ENCODE data around the gene DNAJC1. TPM values are rescaled to one million over a fixed set of nuclear protein-coding genes. Genes with fewer than 3 reads are reported as not detected.

DNAJC1 gene
- total RNA-seq, 1 experiment from 2014 or later = 57.8 TPM

- Mint-ChIP-seq H3K9me3 (ENCODE audit: unreplicated experiment) (no peaks in the 10 kb centered on the region), H3K27ac (ENCODE audit: low read depth, unreplicated experiment) (no peak overlapping the region), H3K27me3 (ENCODE audit: insufficient read depth, unreplicated experiment) (no peaks in the 10 kb centered on the region), H3K36me3 (ENCODE audit: insufficient read depth, unreplicated experiment) (peaks cover 2% of the 10 kb centered on the region), H3K4me3 (ENCODE audit: unreplicated experiment) (no peak overlapping the region), H3K4me1 (ENCODE audit: insufficient read depth, unreplicated experiment) (peaks cover 15% of the 10 kb centered on the region)
- no TSS peak for BruUV-seq (replicated peaks)
- ChIA-PET POLR2A (no interaction called here), CTCF (interaction anchor here (0.6 kb wide), 1 partner anchor 158 kb away, joined by 5 read pairs; no protein-coding TSS in a partner anchor)
- no peak for DNase-seq (ENCODE audit: unreplicated experiment)
- TF ChIP-seq CTCF (IDR thresholded peaks at IDR 0.05; ENCODE audit: unreplicated experiment) = no peak
- intact Hi-C loops (cut with micrococcal nuclease) = no loop called here
Observed at GRCh38 chr10:21814866-21815265, 188.7 kb downstream of the DNAJC1 start.

GRCh38 chr10:21813946-21814345, 189.6 kb downstream of the DNAJC1 start:
- Mint-ChIP-seq H3K4me3 (ENCODE audit: unreplicated experiment) (no peak overlapping the region), H3K27ac (ENCODE audit: low read depth, unreplicated experiment) (no peak overlapping the region), H3K9me3 (ENCODE audit: unreplicated experiment) (no peaks in the 10 kb centered on the region), H3K27me3 (ENCODE audit: insufficient read depth, unreplicated experiment) (no peaks in the 10 kb centered on the region), H3K36me3 (ENCODE audit: insufficient read depth, unreplicated experiment) (peaks cover 6% of the 10 kb centered on the region), H3K4me1 (ENCODE audit: insufficient read depth, unreplicated experiment) (peaks cover 15% of the 10 kb centered on the region)
- no peak for TF ChIP-seq CTCF (IDR thresholded peaks at IDR 0.05; ENCODE audit: unreplicated experiment)
- POLR2A ChIA-PET = no interaction called here
- DNase-seq (ENCODE audit: unreplicated experiment) = no peak
- BruUV-seq (replicated peaks) = no TSS peak
- CTCF ChIA-PET = interaction anchor here (0.7 kb wide), 1 partner anchor 55 kb away, joined by 3 read pairs; no protein-coding TSS in a partner anchor
- intact Hi-C loops (cut with micrococcal nuclease) = no loop called here

GRCh38 chr10:21811245-21811585, 192.3 kb downstream of the DNAJC1 start:
- peak; percentile 66 for DNase-seq (ENCODE audit: unreplicated experiment)
- POLR2A ChIA-PET = interaction anchor here (0.9 kb wide), 1 partner anchor 115 kb away, joined by 4 read pairs; no protein-coding TSS in a partner anchor
- intact Hi-C loops (cut with micrococcal nuclease) = no loop called here
- no peak overlapping the region for H3K27ac Mint-ChIP-seq (ENCODE audit: low read depth, unreplicated experiment)
- peaks cover 6% of the 10 kb centered on the region for H3K36me3 Mint-ChIP-seq (ENCODE audit: insufficient read depth, unreplicated experiment)
- CTCF ChIA-PET = no interaction called here
- no peak overlapping the region for H3K4me3 Mint-ChIP-seq (ENCODE audit: unreplicated experiment)
- TF ChIP-seq CTCF (IDR thresholded peaks at IDR 0.05; ENCODE audit: unreplicated experiment) = no peak
- BruUV-seq (replicated peaks) = no TSS peak
- H3K27me3 Mint-ChIP-seq (ENCODE audit: insufficient read depth, unreplicated experiment) = no peaks in the 10 kb centered on the region
- no peaks in the 10 kb centered on the region for H3K9me3 Mint-ChIP-seq (ENCODE audit: unreplicated experiment)
- H3K4me1 Mint-ChIP-seq (ENCODE audit: insufficient read depth, unreplicated experiment) = peaks cover 15% of the 10 kb centered on the region

- TF ChIP-seq CTCF (IDR thresholded peaks at IDR 0.05; ENCODE audit: unreplicated experiment) = no peak
- ChIA-PET POLR2A (interaction anchor here (0.6 to 0.9 kb wide), 2 partner anchors 106 to 116 kb away, joined by 3 to 4 read pairs; no protein-coding TSS in a partner anchor), CTCF (no interaction called here)
- BruUV-seq (replicated peaks) = no TSS peak
- intact Hi-C loops (cut with micrococcal nuclease) = no loop called here
- H3K4me1 Mint-ChIP-seq (ENCODE audit: insufficient read depth, unreplicated experiment) = peaks cover 15% of the 10 kb centered on the region
- H3K36me3 Mint-ChIP-seq (ENCODE audit: insufficient read depth, unreplicated experiment) = peaks cover 6% of the 10 kb centered on the region
- H3K9me3 Mint-ChIP-seq (ENCODE audit: unreplicated experiment) = no peaks in the 10 kb centered on the region
- no peak overlapping the region for H3K4me3 Mint-ChIP-seq (ENCODE audit: unreplicated experiment)
- no peaks in the 10 kb centered on the region for H3K27me3 Mint-ChIP-seq (ENCODE audit: insufficient read depth, unreplicated experiment)
- no peak overlapping the region for H3K27ac Mint-ChIP-seq (ENCODE audit: low read depth, unreplicated experiment)
- peak; percentile 28 for DNase-seq (ENCODE audit: unreplicated experiment)
Observed at GRCh38 chr10:21810582-21811244, 192.8 kb downstream of the DNAJC1 start.

Data from MCF 10A (cell line).